Cortex of kidney (tissue), 1 donor: ENCODE measurements around the gene DPH3.

Source experiments
- DNase-seq: peaks from one replicate; lab custom pipeline; 2025; lab: John Stamatoyannopoulos, UW

DPH3 gene

GRCh38 chr3:16233806-16234205 is 30.9 kb downstream of the DPH3 start:
- DNase-seq, result no peak

- DNase-seq, result no peak
Observed at GRCh38 chr3:16231983-16232382, 32.8 kb downstream of the DPH3 start.

DNA sequence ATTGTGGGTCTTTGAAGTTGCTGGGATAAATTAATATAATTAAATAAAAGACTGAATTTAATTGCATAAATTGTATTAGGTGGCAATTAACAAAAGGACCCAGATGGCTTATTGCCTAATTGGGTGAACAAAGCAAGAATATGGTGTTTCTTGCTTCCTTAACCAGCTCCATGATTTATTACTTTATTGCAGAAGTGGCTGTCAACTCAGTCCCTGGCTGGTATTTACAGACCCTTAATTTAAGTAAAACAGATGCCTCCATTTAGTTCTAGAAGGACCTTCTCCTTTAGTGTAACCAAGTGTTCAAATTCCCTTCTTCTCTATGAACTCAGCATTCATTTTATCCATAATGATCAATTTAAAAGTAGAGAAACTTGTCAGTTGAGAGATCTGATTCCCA is 35.1 kb downstream of the DPH3 start:
- DNase-seq, result no peak

GRCh38 chr3:16227566-16227965 is 37.2 kb downstream of the DPH3 start:
- DNase-seq, result no peak

- DNase-seq, result no peak
Observed at GRCh38 chr3:16224325-16224724, 40.4 kb downstream of the DPH3 start.

- DNase-seq, result no peak
Observed at GRCh38 chr3:16222547-16222946, 42.2 kb downstream of the DPH3 start.

DNA sequence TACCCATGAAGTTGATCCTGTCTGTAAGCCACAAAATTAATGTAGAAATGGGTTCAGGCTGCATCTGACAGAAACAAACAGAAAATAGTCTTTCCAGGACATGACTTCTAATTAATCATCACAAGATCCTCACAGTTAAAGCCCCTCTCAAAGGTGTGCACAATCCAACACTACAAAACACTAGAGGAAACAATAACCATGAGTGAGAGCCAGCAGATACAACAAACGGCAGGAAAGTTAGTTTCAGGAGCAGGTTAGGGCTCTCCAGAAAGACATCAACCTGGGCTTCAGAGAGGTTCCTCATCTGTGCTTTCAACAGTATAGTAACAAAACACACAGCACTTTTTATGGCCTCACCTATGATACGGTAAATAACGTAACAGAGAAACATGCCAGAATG is 42.8 kb downstream of the DPH3 start:
- no peak for DNase-seq

DNA sequence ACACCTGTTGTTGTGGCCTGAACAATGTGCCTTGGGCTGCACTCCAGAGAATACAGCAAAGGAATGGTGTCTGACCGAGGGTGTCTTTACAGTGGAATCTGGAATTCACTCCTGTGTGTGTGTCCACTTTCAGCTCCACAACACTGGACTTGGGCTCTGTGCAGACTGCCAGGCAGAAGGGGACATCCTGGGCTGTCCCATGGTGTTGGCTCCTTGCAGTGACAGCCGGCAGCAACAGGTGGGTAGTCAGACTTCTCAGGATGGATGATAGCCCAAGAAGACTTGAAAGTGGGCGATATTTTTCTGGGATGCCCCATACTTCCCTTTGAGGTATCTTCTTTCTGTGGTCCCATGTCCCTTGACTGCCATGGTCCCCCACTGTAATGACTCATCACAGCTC is 45.0 kb downstream of the DPH3 start:
- no peak for DNase-seq

DNA sequence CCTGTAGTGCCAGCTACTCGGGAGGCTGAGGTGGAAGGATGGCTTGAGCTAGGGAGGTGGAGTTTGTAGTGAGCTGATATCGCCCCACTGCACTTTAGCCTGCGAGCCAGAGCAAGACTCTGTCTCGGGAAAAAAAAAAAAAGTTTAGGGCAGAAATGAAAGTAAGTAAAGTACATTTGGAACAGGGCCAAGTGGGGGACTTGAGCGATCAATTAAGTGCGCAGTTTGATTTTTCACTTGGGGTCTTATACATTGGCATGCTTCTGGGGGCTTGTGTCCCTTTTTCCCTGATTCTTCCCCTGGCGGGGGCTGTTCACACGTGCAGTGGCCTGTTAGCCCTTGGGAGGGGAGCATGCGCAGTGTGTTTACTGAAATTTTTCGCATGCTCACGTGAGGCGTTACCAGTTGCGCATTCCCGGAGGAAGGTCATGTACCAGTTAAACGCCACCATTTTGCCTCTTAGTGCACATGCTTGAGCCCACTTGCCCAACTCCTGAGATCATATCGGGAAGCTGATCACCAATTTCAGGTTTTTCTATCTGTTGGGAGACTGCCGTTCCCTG is 48.3 kb downstream of the DPH3 start:
- no peak for DNase-seq

- DNase-seq, result no peak
Observed at GRCh38 chr3:16214366-16214765, 50.4 kb downstream of the DPH3 start.

- no peak for DNase-seq
Observed at GRCh38 chr3:16211176-16211904, 53.4 kb downstream of the DPH3 start.
